Hepatocyte (in vitro differentiated cells): ENCODE data around the gene NME7. TPM values are rescaled to one million over a fixed set of nuclear protein-coding genes. Genes with fewer than 3 reads are reported as not detected.

Source experiments
- DNase-seq: peaks from one replicate; pipeline ENCODE4 v3.0.0-alpha.2; 2016; ENCODE audit warnings: low spot score
- H2AFZ ChIP-seq: fragments of 200-600 bp; sonication (generic); 2 replicates; pipeline ENCODE4 v1.6.0; 2016; ENCODE audit warnings: antibody characterized with exemption, mild to moderate bottlenecking
- H3K27ac ChIP-seq: fragments of 200-600 bp; sonication (generic); 2 replicates; pipeline ENCODE4 v1.5.1; 2016; ENCODE audit warnings: mild to moderate bottlenecking
- H3K27me3 ChIP-seq: fragments of 200-600 bp; sonication (generic); 2 replicates; pipeline ENCODE4 v1.6.1; 2016
- H3K36me3 ChIP-seq: fragments of 200-600 bp; sonication (generic); replicated peaks from 2 replicates; pipeline ENCODE4 v1.5.1; 2016; ENCODE audit warnings: low read depth; ENCODE audit not compliant: insufficient read depth
- H3K4me1 ChIP-seq: fragments of 200-600 bp; sonication (generic); 2 replicates; pipeline ENCODE4 v1.5.1; 2016; ENCODE audit warnings: mild to moderate bottlenecking, moderate library complexity; ENCODE audit not compliant: insufficient read depth
- H3K4me2 ChIP-seq: fragments of 200-600 bp; sonication (generic); 2 replicates; pipeline ENCODE4 v1.6.0; 2016
- H3K4me3 ChIP-seq: fragments of 200-600 bp; sonication (generic); 2 replicates; pipeline ENCODE4 v1.5.1; 2016; ENCODE audit warnings: mild to moderate bottlenecking
- H3K79me2 ChIP-seq: fragments of 200-600 bp; sonication (generic); 2 replicates; pipeline ENCODE4 v1.6.0; 2017; ENCODE audit warnings: mild to moderate bottlenecking
- H3K9me2 ChIP-seq: fragments of 200-600 bp; sonication (generic); replicated peaks from 2 replicates; pipeline ENCODE4 v1.6.0; 2017; ENCODE audit warnings: mild to moderate bottlenecking; ENCODE audit not compliant: insufficient read depth
- H3K9me3 ChIP-seq: fragments of 200-600 bp; sonication (generic); 2 replicates; pipeline ENCODE4 v1.5.1; 2016; ENCODE audit warnings: low read depth, mild to moderate bottlenecking
- H4K20me1 ChIP-seq: fragments of 200-600 bp; sonication (generic); 2 replicates; pipeline ENCODE4 v1.6.0; 2016; ENCODE audit warnings: mild to moderate bottlenecking; ENCODE audit not compliant: insufficient read depth, poor library complexity, severe bottlenecking
- CTCF ChIP-seq: fragments of 200-600 bp; sonication (generic); IDR thresholded peaks from 2 replicates; pipeline ENCODE4 v1.5.1; 2016; ENCODE audit warnings: antibody characterized with exemption, mild to moderate bottlenecking; ENCODE audit not compliant: poor library complexity
- EZH2 ChIP-seq: fragments of 200-600 bp; sonication (generic); IDR thresholded peaks from 2 replicates; pipeline ENCODE4 v1.6.1; 2016; ENCODE audit warnings: antibody characterized with exemption, mild to moderate bottlenecking, borderline replicate concordance
- EZH2phosphoT487 ChIP-seq: fragments of 200-600 bp; sonication (generic); IDR thresholded peaks from one replicate; pipeline ENCODE4 v1.6.1; 2018; ENCODE audit warnings: antibody characterized with exemption, mild to moderate bottlenecking, low read depth, moderate library complexity; ENCODE audit not compliant: unreplicated experiment, severe bottlenecking
- WGBS: methylation state at CpG from one replicate; pipeline ENCODE4 v1.1.6; 2016; ENCODE audit warnings: low lambda C conversion rate; ENCODE audit errors: missing lambda C conversion rate; 5-methylcytosine and 5-hydroxymethylcytosine counted together
- polyA plus RNA-seq: library from polyadenylated mRNA; unstranded; fragments of >200 nt; fragmentation: Nextera tagmentation; extraction: Ambion mirVana; gene quantifications from 2 replicates; pipeline ENCODE4 v1.2.1, GENCODE V29; 2016
- total RNA-seq: library from RNA; depleted of rRNA; stranded (reverse); fragments of >200 nt; gene quantifications from 2 replicates; pipeline ENCODE4 v1.2.3, GENCODE V29; 2014

Gene NME7
- total and polyA plus RNA-seq, 2 experiments from 2014 or later: 13.7 to 76.5 TPM

GRCh38 chr1:169263059-169263458 lies 104.5 kb downstream of the NME7 start:
- Histone ChIP-seq H3K4me1 (no peaks in the 10 kb centered on the region), H4K20me1 (no peaks in the 10 kb centered on the region), H3K9me2 (no peaks in the 10 kb centered on the region), H3K79me2 (no peaks in the 10 kb centered on the region), H2AFZ (no peak overlapping the region), H3K9me3 (peaks cover 8% of the 10 kb centered on the region), H3K27ac (no peak overlapping the region), H3K27me3 (no peaks in the 10 kb centered on the region), H3K4me3 (no peak overlapping the region), H3K36me3 (no peaks in the 10 kb centered on the region), H3K4me2 (no peak overlapping the region)
- TF ChIP-seq EZH2: no peak
- no peak for TF ChIP-seq EZH2phosphoT487
- no peak for TF ChIP-seq CTCF
- DNase-seq: no peak

- H3K9me3 ChIP-seq: peaks cover 8% of the 10 kb centered on the region
- no peak overlapping the region for H3K27ac ChIP-seq
- no peaks in the 10 kb centered on the region for H3K36me3 ChIP-seq
- no peaks in the 10 kb centered on the region for H3K9me2 ChIP-seq
- H3K4me1 ChIP-seq: no peaks in the 10 kb centered on the region
- no peak overlapping the region for H3K4me2 ChIP-seq
- no peaks in the 10 kb centered on the region for H3K27me3 ChIP-seq
- WGBS: 87% methylated on average over 2 of the region's 2 CpGs
- H3K79me2 ChIP-seq: no peaks in the 10 kb centered on the region
- DNase-seq: peak; percentile 11
- H2AFZ ChIP-seq: no peak overlapping the region
- no peaks in the 10 kb centered on the region for H4K20me1 ChIP-seq
- no peak overlapping the region for H3K4me3 ChIP-seq
- no peak for TF ChIP-seq EZH2
- TF ChIP-seq EZH2phosphoT487: no peak
- no peak for TF ChIP-seq CTCF
Measured at GRCh38 chr1:169261884-169262283, 105.7 kb downstream of the NME7 start.

GRCh38 chr1:169260478-169261151 lies 107.0 kb downstream of the NME7 start:
- DNase-seq: no peak
- Histone ChIP-seq H3K27me3 (no peaks in the 10 kb centered on the region), H3K9me3 (peaks cover 8% of the 10 kb centered on the region), H3K9me2 (no peaks in the 10 kb centered on the region), H2AFZ (no peak overlapping the region), H4K20me1 (no peaks in the 10 kb centered on the region), H3K4me2 (no peak overlapping the region), H3K4me3 (no peak overlapping the region), H3K79me2 (no peaks in the 10 kb centered on the region), H3K4me1 (no peaks in the 10 kb centered on the region), H3K27ac (no peak overlapping the region), H3K36me3 (no peaks in the 10 kb centered on the region)
- TF ChIP-seq EZH2 (no peak), CTCF (no peak), EZH2phosphoT487 (no peak)
- WGBS: 99% methylated on average over 2 of the region's 2 CpGs
